Measurements from ENCODE around the gene PLEKHG1.
A peak's percentile ranks its signal among the peaks of the same experiment; 100 is the strongest.

PLEKHG1 gene

GRCh38 chr6:150599199-150600009 is at the start of gene PLEKHG1:
Gene PLEKHG1, plus strand, starts transcription at chr6:150599885. Its CDS starts 133,797 bp downstream, at chr6:150733682.
- DNase-seq: no peak

GRCh38 chr6:150550244-150550643 is 49.4 kb upstream of the PLEKHG1 start:
- DNase-seq: no peak

GRCh38 chr6:150557043-150557599 is 42.6 kb upstream of the PLEKHG1 start:
- DNase-seq: no peak

GRCh38 chr6:150560004-150560883 is 39.4 kb upstream of the PLEKHG1 start:
- no peak for DNase-seq

GRCh38 chr6:150560884-150561219 is 38.8 kb upstream of the PLEKHG1 start:
- no peak for DNase-seq

GRCh38 chr6:150565945-150566344 is 33.7 kb upstream of the PLEKHG1 start:
- no peak for DNase-seq

- no peak for DNase-seq
Observed at GRCh38 chr6:150566486-150566885, 33.2 kb upstream of the PLEKHG1 start.

GRCh38 chr6:150567380-150567779 is 32.3 kb upstream of the PLEKHG1 start:
- DNase-seq: no peak

GRCh38 chr6:150567823-150568383 is 31.8 kb upstream of the PLEKHG1 start:
- peak; percentile 44 for DNase-seq

GRCh38 chr6:150568560-150568959 is 31.1 kb upstream of the PLEKHG1 start:
- no peak for DNase-seq

GRCh38 chr6:150569161-150569560 is 30.5 kb upstream of the PLEKHG1 start:
- no peak for DNase-seq

- DNase-seq: no peak
Observed at GRCh38 chr6:150573041-150573681, 26.5 kb upstream of the PLEKHG1 start.

- DNase-seq: no peak
Observed at GRCh38 chr6:150575836-150576235, 23.8 kb upstream of the PLEKHG1 start.

- DNase-seq: no peak
Observed at GRCh38 chr6:150576651-150577226, 22.9 kb upstream of the PLEKHG1 start.

GRCh38 chr6:150579611-150580010 is 20.1 kb upstream of the PLEKHG1 start:
- no peak for DNase-seq

GRCh38 chr6:150580489-150580888 is 19.2 kb upstream of the PLEKHG1 start:
- no peak for DNase-seq

- DNase-seq: no peak
Observed at GRCh38 chr6:150584065-150584464, 15.6 kb upstream of the PLEKHG1 start.

GRCh38 chr6:150584596-150584995 is 15.1 kb upstream of the PLEKHG1 start:
- DNase-seq: no peak

GRCh38 chr6:150586850-150587359 is 12.8 kb upstream of the PLEKHG1 start:
- DNase-seq: no peak

GRCh38 chr6:150587637-150588036 is 12.0 kb upstream of the PLEKHG1 start:
- no peak for DNase-seq

- DNase-seq: peak; percentile 53
Observed at GRCh38 chr6:150588888-150589499, 10.7 kb upstream of the PLEKHG1 start.

- no peak for DNase-seq
Observed at GRCh38 chr6:150589852-150590251, 9.8 kb upstream of the PLEKHG1 start.

Data from NCI-H510A treated with DMSO at 0.1 percent for 48 hours (cell line).